Activated CD4-positive, alpha-beta T cell treated with anti-CD3 and anti-CD28 coated beads, Interleukin-10, Interleukin-2, amounts not matched to agents 100 ng/mL and 50 ng/mL, durations not matched to agents 16 hours and 8 hours (primary cell): Measurements from ENCODE around the gene TRIM24.
"Not testable (repeated sequence)": the region's sequence is repeated elsewhere in the genome, so short reads cannot be mapped to it uniquely, and the experiment has no call there.

Experiments used
- DNase-seq: peaks from one replicate; pipeline ENCODE4 v3.0.0-alpha.2; 2020

TRIM24 gene

GRCh38 chr7:138495485-138495884 is 35.4 kb downstream of the TRIM24 start:
- no peak for DNase-seq

GRCh38 chr7:138499340-138499739 is 39.3 kb downstream of the TRIM24 start:
- DNase-seq, result no peak

GRCh38 chr7:138500303-138500702 is 40.2 kb downstream of the TRIM24 start:
- not testable (repeated sequence) for DNase-seq

GRCh38 chr7:138500892-138501291 is 40.8 kb downstream of the TRIM24 start:
- peak; percentile 9 for DNase-seq

GRCh38 chr7:138502023-138502767 is 42.1 kb downstream of the TRIM24 start:
- DNase-seq, result no peak

- DNase-seq, result no peak
Observed at GRCh38 chr7:138505361-138505873, 45.4 kb downstream of the TRIM24 start.

DNA sequence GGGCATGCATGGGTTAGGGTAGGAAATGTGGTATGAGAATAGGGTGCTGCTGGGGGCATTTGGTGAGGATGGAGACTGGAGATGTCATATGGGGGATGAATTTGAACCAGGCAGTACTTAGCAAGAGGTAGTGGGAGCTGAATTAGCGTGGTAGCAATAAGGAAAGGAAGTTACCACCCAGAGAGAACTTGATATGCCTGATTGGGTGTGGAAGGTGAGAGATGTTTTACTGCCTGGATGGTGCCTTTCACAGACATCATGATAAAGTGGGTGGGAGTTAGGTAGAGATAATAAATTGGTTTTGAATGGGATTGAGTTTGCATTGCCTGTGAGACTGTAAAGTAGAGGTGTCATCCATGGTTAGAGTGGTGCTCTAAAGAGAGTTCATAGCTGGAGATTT is 46.7 kb downstream of the TRIM24 start:
- no peak for DNase-seq

- no peak for DNase-seq
Observed at GRCh38 chr7:138510003-138510402, 49.9 kb downstream of the TRIM24 start.

DNA sequence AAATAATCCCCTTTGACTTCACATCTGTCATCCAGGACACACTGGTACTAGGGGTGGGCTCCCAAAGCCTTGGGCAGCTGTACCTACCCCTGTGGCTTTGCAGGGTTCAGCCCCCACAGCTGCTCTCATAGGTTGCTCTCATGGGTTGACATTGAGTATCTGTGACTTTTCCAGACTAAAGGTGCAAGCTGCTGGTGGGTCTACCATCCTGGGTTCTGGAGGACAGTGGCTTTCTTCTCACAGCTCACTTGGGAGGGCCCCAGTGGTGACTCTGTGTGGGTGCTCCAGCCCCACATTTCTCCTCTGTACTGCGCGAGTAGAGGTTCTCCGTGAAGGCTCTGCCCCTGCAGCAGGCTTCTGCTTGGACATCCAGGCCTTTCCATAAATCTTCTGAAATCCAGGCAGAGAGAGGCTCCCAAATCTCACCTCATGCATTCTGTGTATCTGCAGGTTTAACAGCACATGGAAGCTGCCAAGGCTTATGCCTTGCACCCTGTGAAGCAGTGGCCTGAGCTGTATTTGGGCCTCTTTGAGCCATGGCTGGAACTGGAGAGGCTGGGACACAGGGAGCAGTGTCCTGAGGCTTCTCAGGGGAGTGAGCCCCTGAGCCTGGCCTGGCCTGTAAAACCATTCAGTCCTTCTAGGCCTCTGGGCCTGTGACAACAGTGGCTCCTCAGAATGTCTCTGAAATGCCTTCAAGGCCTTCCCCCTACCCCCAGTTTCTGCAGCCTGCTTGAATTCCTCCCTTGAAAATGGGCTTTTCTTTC is 52.2 kb downstream of the TRIM24 start:
- no peak for DNase-seq

DNA sequence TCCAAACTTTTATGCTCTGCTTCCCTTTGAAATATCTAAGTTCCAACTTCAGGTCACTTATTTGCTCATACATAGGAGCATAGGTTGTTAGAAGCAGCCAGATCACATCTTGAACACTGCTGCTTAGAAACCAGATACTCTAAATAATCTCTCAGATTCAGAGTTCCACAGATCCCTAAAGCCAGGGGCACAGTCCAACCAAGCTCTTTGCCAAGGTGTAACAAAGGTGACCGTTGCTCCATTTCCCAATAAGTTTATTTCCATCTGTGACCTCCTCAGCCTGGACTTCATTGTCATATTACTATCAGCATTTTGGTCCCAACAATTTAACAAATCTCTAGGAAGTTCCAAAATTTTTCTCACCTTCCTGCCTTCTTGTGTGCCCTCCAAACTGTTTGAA is 52.8 kb downstream of the TRIM24 start:
- no peak for DNase-seq

DNA sequence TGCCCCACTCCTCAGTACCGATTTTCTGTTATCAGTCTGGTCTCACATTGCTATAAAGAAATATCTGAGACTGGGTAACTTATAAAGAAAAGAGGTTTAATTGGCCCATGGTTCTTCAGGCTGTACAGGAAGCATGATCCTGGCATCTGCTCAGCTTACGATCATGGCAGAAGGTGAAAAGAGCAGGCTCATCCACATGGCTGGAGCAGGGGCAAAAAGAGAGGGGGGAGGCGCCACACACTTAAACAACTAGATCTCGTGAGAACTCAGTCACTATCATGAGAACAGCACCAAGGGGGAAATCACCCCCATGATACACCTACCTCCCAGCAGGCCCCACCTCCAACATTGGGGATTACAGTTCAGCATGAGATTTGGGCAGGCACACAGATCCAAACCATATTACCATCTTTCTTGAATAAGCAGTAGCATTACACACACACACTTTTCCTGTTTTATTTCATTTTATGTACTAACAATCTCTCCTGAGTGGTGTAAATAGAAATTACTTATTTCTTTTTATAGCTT is 53.3 kb downstream of the TRIM24 start:
- DNase-seq, result no peak

- no peak for DNase-seq
Observed at GRCh38 chr7:138514044-138514443, 54.0 kb downstream of the TRIM24 start.

DNA sequence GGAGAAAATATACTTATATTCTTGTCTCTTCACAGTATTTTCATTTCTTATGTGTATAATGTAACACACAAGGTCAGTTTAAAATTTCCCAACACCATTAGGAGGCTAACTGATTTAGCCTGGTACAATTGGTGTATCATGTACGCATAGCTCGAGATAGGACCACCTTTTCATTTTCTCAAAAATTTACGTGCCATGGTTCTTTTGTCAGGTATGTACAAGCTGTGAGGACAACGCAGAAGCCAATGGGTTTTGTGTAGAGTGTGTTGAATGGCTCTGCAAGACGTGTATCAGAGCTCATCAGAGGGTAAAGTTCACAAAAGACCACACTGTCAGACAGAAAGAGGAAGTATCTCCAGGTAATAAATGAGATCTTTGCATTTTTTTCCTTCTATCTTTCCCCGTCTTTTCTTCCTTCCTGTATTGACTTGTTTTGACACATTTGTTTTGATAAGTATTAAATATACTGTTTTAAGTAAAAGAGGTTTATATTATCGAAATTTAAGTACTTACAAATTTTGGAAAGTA is 55.0 kb downstream of the TRIM24 start:
- no peak for DNase-seq

- DNase-seq, result no peak
Observed at GRCh38 chr7:138519061-138519798, 59.2 kb downstream of the TRIM24 start.

- DNase-seq, result no peak
Observed at GRCh38 chr7:138520742-138521141, 60.7 kb downstream of the TRIM24 start.

GRCh38 chr7:138521837-138522461 is 61.9 kb downstream of the TRIM24 start:
- DNase-seq, result no peak

GRCh38 chr7:138524259-138524658 is 64.2 kb downstream of the TRIM24 start:
- no peak for DNase-seq

- DNase-seq, result no peak
Observed at GRCh38 chr7:138525757-138526156, 65.7 kb downstream of the TRIM24 start.

GRCh38 chr7:138527746-138528223 is 67.7 kb downstream of the TRIM24 start:
- DNase-seq, result no peak

DNA sequence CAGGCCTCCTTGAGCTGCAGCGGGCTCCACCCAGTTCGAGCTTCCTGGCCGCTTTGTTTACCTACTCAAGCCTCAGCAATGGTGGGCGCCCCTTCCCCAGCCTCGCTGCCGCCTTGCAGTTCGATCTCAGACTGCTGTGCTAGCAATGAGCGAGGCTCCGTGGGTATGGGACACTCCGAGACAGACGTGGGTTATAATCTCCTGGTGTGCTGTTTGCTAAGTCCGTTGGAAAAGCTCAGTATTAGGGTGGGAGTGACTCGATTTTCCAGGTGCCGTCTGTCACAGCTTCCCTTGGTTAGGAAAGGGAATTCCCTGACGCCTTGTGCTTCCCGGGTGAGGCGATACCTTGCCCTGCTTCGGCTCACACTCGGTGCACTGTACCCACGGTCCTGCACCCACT is 76.8 kb downstream of the TRIM24 start:
- DNase-seq, result not testable (repeated sequence)

- DNase-seq, result no peak
Observed at GRCh38 chr7:138538518-138538917, 78.5 kb downstream of the TRIM24 start.

DNA sequence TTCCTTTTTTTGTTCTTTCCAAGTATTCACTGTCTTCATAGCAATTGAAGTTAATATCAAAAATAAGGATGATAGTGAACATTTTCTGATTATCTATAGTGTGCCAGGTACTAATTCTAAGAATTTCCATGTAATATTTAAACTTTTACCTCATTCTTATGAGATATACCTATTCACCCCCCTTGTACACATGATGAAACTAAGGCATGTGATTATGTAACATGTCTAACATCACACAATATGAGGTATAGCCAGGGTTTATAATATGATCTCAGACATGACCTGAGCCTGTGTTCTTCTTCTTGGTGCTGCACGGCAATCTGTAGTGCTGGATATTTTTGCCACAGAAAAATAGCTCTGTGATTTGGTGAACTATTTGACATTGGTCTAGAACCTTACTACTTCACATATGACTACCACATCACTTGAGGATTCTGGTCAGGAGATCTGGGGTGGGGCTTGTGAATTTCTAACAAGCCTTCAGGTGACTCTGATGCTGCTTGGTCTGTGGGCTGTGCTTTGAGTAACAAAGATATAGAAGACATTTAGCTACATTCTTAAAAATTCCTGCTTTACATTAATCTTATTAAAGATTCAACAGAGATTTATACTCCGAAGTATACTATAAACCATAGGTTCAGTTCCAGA is 79.1 kb downstream of the TRIM24 start:
- no peak for DNase-seq
